Upper lobe of right lung (tissue), 1 donor: ENCODE data around the gene SCGB3A2. TPM values are rescaled to one million over a fixed set of nuclear protein-coding genes. Genes with fewer than 3 reads are reported as not detected.

Source experiments
- ATAC-seq: fragments of 200-7000 bp; cut with Tn5 transposase; one replicate; pipeline ENCODE4 v1.9.1; 2020; ENCODE audit warnings: mild to moderate bottlenecking, moderate library complexity
- DNase-seq: peaks from one replicate; pipeline ENCODE4 v3.0.0-alpha.2; 2020
- H3K27ac ChIP-seq: fragments of 200-600 bp; one replicate; pipeline ENCODE4 v1.8.0; 2022
- H3K27me3 ChIP-seq: fragments of 200-600 bp; one replicate; pipeline ENCODE4 v1.8.0; 2022; ENCODE audit warnings: mild to moderate bottlenecking
- H3K36me3 ChIP-seq: fragments of 200-600 bp; one replicate; pipeline ENCODE4 v1.8.0; 2022
- H3K4me1 ChIP-seq: fragments of 200-600 bp; one replicate; pipeline ENCODE4 v1.8.0; 2022
- H3K4me3 ChIP-seq: fragments of 200-600 bp; one replicate; pipeline ENCODE4 v1.8.0; 2022; ENCODE audit warnings: mild to moderate bottlenecking
- H3K9me3 ChIP-seq: fragments of 200-600 bp; one replicate; pipeline ENCODE4 v1.8.0; 2022
- CTCF ChIP-seq: fragments of 200-600 bp; IDR thresholded peaks from one replicate; pipeline ENCODE4 v1.8.0; 2022; ENCODE audit warnings: antibody characterized with exemption
- intact Hi-C: fragments of 100-400 bp; cut with DNase I; formaldehyde crosslinking; loops from one replicate; pipeline ENCODE4 v1.11.0; 2022
- total RNA-seq: library from RNA; stranded (reverse); fragmentation: NEBNext Ultra II Directional; extraction: Animal tissue kit (Norgen Biotek cat#: 25700); gene quantifications from one replicate; pipeline ENCODE4 v1.2.1, GENCODE V29; 2021
- donor health status: DM: no; HTN: yes; CAD: no; lungs with severe emphysema.

SCGB3A2 gene
- total RNA-seq, 1 donor from 2014 or later = 186 TPM

DNA sequence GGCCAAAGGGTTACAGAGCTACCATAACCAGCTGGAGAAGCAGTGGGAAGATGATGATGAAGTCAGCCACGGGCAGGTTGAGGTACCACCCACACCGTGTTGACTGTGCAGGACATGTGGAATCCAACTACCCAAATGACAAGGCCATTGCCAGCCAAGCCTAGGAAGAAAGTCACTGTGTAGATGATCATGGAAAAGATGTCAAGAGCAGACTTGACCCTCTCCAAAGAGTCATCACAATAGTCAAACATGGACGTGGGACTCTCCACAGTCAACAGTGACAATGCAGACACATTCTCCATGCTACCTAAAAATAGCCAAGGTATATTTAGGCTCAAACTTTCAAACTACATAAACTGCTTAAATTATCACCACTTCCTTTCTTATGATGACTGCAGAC lies 26.1 kb upstream of the SCGB3A2 start:
- ATAC-seq (no peak), DNase-seq (no peak)
- TF ChIP-seq CTCF = no peak
- intact Hi-C loops = no loop called here
- Histone ChIP-seq H3K27me3 (no peaks in the 10 kb centered on the region), H3K9me3 (no peaks in the 10 kb centered on the region), H3K27ac (no peak overlapping the region), H3K36me3 (no peaks in the 10 kb centered on the region), H3K4me3 (no peak overlapping the region), H3K4me1 (no peaks in the 10 kb centered on the region)

DNA sequence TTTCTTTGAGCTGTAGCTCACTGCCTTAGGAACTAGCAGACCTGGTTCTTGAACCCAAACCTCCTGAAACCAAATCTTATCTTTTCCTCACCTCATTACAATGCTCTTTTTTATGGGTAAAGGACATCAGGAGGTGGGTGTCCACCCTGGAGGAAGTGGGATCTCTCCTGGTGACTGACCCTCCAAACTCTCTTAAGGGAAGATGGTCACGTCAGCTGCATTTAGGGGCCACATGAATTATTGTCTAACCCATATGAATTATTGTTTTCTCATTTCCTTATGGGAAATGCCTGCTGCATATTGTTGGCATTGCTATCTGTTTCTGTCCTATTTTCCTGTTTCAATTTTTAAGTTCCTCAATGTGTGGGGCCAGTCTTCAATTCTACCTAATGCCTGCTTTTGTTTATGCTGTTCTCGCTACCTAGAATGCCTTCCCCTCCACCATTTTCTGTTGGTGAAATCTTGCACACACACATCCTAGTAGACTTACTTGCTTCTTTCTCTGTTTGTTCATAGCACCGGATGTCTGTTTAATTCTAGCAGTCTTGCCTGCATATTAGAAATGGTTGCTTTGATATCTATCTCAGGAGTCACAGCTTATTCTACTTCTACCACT lies 25.0 kb upstream of the SCGB3A2 start:
- no peaks in the 10 kb centered on the region for H3K9me3 ChIP-seq
- ATAC-seq = no peak
- no peak for DNase-seq
- no peaks in the 10 kb centered on the region for H3K27me3 ChIP-seq
- no peaks in the 10 kb centered on the region for H3K4me1 ChIP-seq
- H3K4me3 ChIP-seq = no peak overlapping the region
- H3K36me3 ChIP-seq = no peaks in the 10 kb centered on the region
- no peak for TF ChIP-seq CTCF
- intact Hi-C loops = no loop called here
- no peak overlapping the region for H3K27ac ChIP-seq

- no peaks in the 10 kb centered on the region for H3K36me3 ChIP-seq
- ATAC-seq = no peak
Measured at GRCh38 chr5:147854331-147854730, 24.2 kb upstream of the SCGB3A2 start.

GRCh38 chr5:147854894-147855773 lies 23.4 kb upstream of the SCGB3A2 start:
- TF ChIP-seq CTCF = no peak
- ATAC-seq = no peak
- Histone ChIP-seq H3K4me3 (no peak overlapping the region), H3K27me3 (no peaks in the 10 kb centered on the region), H3K36me3 (no peaks in the 10 kb centered on the region), H3K4me1 (no peaks in the 10 kb centered on the region), H3K9me3 (no peaks in the 10 kb centered on the region), H3K27ac (no peak overlapping the region)
- DNase-seq = no peak
- intact Hi-C loops = no loop called here

More at GRCh38 chr5:147854331-147854730, 24.2 kb upstream of the SCGB3A2 start:
- Histone ChIP-seq H3K27ac (no peak overlapping the region), H3K27me3 (no peaks in the 10 kb centered on the region), H3K4me3 (no peak overlapping the region), H3K9me3 (no peaks in the 10 kb centered on the region), H3K4me1 (no peaks in the 10 kb centered on the region)
- intact Hi-C loops = no loop called here
- no peak for TF ChIP-seq CTCF
- no peak for DNase-seq

GRCh38 chr5:147855774-147856069 lies 22.8 kb upstream of the SCGB3A2 start:
- DNase-seq (no peak), ATAC-seq (no peak)
- Histone ChIP-seq H3K9me3 (no peaks in the 10 kb centered on the region), H3K36me3 (no peaks in the 10 kb centered on the region), H3K4me3 (no peak overlapping the region), H3K4me1 (no peaks in the 10 kb centered on the region), H3K27me3 (no peaks in the 10 kb centered on the region), H3K27ac (no peak overlapping the region)
- TF ChIP-seq CTCF = no peak
- intact Hi-C loops = no loop called here
